NCI-H69 (cell line): ENCODE data around the gene CHRNG.

Experiments used
- DNase-seq: peaks from one replicate; lab custom pipeline; 2025; lab: John Stamatoyannopoulos, UW

CHRNG gene

DNA sequence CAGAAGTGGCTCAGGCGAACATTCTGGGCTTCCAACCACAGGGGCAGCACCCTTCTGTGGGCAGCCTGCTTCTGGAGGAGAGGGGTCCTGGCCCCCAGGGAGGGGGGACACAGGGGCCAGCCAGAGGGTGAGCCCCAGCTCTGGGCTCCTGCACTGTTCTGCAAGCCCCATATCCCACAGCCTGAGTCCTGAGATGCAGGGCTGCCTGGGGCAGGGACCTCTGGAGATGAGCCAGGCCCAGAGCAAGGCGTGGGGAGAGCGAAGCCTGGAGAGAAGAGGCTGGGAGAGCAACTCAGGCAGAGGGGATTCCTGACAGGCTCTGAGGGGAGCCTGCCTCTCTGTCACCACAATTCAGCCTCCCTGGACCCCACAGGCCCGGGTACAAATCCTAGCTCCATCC, 32.8 kb upstream of the CHRNG start:
- no peak for DNase-seq

DNA sequence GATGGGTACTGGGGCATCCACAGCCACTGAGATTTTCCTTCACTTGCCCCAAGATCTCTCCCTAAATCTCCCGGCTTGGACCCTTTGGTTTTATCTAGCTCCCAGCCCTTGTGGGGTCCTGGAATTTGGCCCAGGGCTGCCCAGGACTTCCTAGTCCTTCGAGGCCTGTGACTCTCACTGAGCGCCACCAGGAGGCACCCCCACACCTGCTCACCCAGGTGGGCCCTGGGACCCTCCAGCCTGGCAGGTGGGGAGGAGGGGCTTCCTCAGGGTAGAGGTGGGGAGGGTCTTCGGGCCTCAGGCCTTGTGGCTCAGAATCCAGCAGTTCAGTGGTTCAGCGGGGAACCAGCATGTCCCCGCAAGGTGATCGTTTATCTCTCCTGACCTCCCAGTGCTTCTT, 31.2 kb upstream of the CHRNG start:
- no peak for DNase-seq

DNA sequence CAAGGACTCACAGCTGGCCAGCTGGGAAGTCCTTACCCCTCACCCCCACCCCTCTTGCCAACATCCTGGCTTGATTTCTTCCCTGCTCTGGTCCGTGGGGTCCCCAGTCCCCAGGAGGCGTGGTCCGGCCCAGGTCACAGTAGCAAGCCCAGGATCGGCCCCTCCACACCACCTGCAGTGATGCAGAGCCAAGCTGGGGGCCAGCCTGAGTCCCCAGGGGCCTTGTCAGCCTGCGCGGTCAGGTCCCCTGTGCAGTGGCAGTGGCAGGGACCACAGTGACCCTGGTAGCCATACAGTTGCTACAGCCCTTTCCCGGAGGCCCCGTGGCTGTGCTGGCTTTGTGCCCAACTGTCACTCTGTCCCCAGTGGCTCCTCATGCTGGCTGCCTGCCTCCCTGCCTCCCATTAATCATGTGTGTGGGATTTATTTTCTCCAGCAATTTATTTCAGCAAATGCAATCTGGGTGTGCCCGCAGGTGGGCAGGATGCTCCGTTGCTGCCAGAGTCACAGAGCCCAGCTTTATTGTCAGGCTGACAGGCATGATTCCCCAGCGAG, 28.1 kb upstream of the CHRNG start:
- peak; percentile 70 for DNase-seq

DNA sequence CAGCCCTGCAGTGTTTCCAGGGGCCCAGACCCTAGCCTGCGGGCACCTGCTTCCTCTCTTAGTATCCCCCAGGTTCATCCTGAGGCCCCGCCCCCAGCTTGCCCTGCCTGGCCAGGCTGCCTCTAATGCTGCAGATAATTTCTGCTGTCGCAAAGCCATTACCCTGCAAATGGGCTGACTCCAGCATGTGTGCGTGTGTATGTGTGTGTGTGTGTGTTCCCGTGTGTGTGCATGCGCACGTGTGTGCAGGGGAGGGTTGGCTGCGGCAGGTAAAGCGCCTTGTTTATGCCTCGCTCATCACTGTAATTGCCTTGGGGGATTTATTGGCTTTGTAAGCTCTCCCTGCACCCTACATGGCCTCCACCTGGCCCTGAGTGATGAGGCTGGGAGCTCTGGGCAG, 26.9 kb upstream of the CHRNG start:
- DNase-seq: peak; percentile 75

DNA sequence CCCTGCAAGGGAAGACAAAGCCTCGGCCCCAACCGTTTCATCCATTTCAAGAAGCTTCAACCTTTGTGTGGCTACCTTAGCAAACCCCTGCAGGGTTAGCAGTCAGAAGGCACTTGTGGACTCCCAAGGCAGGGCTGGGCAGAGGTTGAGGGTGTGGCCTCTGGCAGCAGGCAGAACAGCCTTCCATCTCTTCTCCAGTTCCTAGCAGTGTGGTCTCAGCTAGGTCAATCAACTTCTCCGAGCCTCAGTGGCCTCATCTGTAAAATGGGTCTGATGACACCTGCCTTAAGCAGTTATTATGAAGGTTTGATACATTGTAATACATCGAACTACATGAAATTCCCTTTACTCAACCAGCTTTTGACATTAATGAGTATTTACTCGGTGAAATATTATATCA, 26.1 kb upstream of the CHRNG start:
- DNase-seq: peak; percentile 22

DNA sequence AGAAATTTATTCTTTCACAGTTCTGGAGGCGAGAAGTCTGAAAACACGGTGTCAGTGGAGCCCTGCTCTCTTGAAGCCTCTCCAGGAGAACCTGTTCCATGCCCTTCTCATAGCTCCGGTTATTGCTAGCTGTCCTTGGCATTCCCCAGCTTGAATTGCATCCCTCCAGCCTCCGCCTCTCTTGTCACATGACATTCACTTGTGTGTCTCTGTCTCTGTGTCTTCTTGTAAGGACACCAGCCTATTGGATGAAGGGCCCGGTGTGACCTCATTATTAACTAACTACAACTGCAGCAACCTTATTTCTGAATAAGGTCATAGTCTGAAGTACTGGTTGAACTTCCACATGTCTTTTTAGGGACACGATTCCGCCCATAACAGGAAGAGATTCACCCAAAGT, 23.9 kb upstream of the CHRNG start:
- no peak for DNase-seq

DNA sequence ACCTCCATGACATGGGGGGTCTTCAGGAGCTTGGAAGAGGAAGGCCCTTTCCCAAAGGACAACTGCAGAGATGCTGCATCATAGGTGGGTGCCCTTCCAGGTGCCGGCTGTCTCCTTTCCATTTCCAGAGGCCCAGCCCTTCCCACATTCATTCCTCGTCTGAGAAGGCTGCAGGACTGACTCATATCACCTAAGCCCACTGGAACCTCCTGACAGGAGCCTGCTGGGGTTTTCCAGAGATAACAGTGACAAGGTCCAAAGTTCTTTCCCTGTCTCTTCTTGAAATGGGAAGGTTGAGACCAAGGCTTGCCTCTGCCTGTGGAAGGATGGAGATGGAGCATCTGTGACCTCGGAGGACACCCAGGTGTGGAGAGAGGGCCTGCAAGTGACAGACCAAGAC, 22.9 kb upstream of the CHRNG start:
- DNase-seq: no peak

DNA sequence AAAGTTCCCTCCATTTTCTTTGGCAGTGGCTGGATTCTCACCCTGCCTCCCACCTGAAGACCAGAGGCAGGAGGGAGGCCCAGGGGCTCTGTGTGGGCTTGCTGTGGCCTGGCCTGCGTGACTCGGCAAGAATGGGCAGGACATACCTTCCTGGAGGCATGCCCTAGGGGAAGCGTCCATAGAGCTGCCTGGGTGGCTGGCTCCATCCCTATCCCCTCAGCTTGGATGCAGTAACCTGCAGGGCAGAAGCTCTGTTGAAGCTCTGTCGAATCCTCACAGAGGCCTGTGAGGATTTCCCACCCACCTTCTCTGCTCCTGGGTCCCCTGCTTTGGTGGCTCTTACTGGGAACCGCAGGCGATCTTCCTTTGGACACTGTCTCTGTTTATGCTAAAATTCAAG, 20.6 kb upstream of the CHRNG start:
- no peak for DNase-seq

DNA sequence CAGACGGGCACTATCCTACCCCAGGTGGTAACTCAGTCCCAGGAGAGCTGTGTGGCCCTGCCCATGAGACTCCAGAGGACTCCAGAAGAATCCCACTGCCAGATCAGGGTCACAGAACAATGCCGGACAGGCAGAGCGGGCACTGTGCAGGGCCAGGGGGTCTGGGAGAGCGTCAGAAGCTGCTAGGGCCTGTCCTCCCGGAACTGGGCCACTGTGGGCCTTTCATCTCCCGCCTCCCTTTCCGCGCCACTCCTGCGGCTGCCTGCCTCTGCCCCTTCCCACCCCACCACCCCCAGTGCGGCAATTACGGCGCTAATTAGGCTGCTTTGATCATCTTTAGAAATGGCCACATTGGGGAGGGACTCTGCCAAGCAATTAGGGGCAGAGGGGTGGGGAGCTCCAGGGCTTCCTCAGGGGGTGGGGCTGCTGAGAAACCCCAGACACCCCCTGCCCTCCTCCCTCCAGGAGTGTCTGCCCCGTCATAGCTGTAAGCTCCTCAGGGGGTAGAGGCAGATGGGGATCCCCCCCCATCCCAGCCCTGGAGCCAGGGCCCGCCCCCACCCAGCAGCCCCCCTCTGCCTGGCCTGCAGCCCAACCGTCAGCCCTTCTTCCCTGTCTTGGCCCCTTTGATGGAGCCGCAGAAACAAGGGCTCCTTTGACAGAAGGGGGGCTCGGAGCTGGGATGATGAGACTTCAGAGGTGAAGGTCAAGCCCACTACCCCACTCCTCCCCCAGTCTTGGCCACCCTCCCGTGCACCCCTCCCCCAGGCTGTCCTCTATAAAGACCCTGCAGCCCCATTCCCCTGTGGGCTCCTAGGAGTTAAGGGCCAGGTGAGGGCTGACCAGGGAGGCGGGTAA, 19.7 kb upstream of the CHRNG start, which contains the start of gene PRSS56:
Gene PRSS56, plus strand, starts transcription at position 808 of the 858 bp plus-strand sequence. CDS start 211 bp downstream, outside the sequence.
- peak; percentile 85 for DNase-seq

DNA sequence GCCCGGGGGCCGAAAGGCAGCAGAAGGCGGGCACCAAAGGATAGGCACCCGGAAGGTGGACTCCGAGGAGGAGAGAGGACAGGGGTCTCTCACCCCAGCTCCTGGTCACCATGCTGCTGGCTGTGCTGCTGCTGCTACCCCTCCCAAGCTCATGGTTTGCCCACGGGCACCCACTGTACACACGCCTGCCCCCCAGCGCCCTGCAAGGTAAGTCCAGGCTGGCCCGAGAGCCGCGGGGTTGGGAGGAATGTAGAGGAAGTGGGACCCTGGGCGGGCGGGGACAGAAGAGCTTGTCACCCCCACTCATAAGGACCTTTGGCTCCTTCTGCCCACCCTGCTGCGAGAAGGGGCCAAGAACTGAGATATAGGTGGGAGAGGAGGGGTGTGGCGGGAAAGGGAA, 19.0 kb upstream of the CHRNG start:
- no peak for DNase-seq

DNA sequence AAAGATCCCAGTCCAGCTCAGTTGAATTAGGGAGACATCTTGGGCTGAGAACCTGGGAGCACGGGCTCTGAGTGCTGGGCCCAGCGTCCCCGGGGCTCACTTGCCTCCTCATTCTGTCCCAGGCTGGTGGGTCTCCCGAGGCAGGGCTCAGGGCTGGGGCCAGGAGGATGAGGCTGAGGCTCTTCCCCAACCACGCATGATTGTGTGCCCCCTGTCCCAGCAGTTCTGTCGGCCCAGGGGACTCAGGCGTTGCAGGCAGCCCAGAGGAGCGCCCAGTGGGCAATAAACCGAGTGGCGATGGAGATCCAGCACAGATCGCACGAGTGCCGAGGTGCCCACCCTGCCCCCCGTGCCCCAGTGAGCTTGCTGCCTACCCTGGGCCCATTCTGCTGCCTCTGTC, 18.4 kb upstream of the CHRNG start:
- no peak for DNase-seq

DNA sequence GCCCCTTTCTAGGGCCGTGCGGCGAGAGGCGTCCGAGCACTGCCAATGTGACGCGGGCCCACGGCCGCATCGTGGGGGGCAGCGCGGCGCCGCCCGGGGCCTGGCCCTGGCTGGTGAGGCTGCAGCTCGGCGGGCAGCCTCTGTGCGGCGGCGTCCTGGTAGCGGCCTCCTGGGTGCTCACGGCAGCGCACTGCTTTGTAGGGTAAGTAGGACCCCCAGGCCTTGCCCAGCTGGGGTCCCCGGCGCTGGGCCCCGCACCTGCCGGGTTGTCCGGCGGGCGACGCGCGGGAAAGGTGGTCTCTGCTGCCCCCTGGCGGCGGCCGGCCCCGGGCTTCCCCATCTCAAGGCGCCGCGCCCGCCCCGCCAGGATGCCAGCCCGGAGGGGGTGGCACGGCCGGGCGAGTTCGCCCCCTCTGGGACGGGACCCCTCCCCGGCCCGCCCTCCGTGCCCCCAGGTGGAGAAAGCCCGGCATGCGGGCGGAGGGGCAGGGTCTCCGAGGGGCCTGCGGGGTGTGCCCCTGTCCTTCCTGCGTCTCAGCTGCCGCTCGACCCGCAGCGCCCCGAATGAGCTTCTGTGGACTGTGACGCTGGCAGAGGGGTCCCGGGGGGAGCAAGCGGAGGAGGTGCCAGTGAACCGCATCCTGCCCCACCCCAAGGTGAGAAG, 17.4 kb upstream of the CHRNG start:
- peak; percentile 36 for DNase-seq

DNA sequence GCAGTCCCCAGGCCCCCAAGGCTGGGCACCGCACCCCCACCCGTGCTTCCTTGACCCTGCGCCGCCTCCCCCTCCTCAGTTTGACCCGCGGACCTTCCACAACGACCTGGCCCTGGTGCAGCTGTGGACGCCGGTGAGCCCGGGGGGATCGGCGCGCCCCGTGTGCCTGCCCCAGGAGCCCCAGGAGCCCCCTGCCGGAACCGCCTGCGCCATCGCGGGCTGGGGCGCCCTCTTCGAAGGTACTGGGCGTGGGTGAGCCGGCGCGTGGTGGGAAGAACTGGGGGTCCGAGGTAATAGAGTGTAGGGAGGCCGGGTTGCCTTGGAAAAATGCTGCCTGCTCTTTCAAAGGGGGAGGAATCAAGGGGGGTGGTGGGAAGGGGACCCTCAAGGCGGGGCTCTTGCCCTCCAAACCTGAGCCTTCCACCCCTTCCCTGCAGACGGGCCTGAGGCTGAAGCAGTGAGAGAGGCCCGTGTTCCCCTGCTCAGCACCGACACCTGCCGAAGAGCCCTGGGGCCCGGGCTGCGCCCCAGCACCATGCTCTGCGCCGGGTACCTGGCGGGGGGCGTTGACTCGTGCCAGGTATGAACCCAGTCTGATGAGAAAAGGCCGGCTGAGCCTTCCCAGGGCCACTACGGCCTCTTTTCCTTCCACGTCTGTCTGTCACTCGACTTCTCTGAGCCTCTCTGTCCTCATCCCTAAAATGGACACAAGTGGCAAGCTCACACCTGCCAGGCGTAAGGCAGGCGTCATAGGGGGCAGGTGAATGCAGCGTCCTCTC, 16.7 kb upstream of the CHRNG start:
- no peak for DNase-seq

DNA sequence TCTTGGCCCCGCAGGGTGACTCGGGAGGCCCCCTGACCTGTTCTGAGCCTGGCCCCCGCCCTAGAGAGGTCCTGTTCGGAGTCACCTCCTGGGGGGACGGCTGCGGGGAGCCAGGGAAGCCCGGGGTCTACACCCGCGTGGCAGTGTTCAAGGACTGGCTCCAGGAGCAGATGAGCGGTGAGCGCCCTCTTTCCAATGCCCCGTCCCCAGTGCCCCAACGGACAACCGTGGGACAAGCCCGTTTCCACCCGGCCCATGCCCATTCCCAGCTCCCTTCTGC, 16.1 kb upstream of the CHRNG start:
- DNase-seq: no peak

DNA sequence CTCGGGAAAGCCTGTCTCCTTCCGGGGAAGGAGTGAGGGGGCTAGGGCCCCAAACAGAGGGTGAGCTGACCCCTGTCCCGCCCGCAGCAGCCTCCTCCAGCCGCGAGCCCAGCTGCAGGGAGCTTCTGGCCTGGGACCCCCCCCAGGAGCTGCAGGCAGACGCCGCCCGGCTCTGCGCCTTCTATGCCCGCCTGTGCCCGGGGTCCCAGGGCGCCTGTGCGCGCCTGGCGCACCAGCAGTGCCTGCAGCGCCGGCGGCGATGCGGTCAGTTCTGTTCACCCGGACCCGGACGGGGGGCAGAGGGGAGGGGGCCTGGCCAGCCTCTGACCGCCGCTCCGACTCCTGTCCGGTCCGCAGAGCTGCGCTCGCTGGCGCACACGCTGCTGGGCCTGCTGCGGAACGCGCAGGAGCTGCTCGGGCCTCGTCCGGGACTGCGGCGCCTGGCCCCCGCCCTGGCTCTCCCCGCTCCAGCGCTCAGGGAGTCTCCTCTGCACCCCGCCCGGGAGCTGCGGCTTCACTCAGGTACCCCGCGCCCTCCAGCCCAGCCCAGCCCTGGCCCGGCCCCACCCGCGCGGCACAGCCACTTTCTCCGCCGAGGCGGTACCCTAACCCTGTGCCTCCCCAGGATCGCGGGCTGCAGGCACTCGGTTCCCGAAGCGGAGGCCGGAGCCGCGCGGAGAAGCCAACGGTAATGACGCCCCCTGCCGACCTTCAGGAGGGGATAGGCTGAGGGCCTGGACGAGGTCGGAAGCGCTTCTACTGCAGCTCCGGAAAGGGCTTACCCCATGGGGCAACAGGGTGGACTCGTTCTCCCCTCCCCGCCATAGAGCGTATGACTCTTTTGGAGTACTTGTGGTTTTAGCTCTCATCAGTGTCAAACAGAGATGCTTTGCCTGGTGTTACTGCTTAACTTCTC, 15.6 kb upstream of the CHRNG start:
- DNase-seq: peak; percentile 57

DNA sequence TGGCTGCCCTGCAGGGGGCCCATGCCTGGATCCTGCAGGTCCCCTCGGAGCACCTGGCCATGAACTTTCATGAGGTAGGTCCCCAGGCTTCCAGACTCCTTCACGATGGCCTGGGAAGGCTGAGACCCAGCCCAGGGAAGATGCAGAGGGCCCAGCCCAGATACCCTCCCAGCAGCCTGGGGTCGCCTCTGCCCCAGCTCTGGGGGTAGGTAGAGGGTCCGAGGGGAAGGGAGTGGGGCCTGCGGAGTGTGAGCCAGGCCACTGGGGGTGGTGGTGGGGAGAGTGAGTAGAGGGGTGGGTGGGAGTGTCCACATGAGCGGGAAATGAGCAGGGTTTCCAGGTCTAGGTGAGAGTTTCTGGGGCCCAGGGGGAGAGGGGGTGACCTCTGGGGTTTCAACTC, 14.7 kb upstream of the CHRNG start:
- DNase-seq: no peak

DNA sequence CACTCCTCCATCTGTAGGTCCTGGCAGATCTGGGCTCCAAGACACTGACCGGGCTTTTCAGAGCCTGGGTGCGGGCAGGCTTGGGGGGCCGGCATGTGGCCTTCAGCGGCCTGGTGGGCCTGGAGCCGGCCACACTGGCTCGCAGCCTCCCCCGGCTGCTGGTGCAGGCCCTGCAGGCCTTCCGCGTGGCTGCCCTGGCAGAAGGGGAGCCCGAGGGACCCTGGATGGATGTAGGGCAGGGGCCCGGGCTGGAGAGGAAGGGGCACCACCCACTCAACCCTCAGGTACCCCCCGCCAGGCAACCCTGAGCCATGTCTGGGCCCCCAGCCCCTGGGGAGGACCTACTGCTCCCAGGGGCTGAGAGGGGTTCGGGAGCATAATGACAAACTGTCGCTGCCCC, 14.3 kb upstream of the CHRNG start:
- DNase-seq: no peak

DNA sequence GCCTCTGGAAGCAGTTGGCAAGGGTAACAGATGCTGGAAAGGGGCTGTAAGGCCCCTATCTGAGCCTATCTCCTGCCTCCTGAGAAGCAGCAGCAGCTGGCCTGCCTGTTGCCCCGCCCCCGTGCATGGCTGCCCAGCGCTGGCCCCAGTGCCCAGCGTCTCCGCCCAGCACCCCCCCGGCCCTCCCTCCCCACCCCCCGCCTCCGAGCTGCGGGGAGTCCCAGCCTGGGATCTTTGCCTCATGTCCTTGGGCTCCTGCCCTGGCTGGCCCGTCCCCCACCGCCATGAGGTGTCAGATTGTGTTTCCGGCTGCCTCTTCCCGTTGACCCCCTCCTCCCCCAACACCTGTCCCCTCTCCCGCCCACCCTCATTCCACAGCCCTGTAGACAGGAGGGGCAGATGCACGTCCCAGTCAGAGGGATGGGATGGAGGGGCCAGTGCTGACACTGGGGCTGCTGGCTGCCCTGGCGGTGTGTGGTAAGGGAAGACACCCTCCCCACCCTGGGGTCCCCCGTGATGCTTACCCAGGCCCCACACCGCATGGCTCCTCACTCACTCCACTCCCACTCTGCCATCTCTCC, 13.6 kb upstream of the CHRNG start, which contains the start of gene CHRND:
Gene CHRND, plus strand, starts transcription at position 370 of the 581 bp plus-strand sequence. Its CDS starts 56 bp downstream, at position 426.
- peak; percentile 52 for DNase-seq

DNA sequence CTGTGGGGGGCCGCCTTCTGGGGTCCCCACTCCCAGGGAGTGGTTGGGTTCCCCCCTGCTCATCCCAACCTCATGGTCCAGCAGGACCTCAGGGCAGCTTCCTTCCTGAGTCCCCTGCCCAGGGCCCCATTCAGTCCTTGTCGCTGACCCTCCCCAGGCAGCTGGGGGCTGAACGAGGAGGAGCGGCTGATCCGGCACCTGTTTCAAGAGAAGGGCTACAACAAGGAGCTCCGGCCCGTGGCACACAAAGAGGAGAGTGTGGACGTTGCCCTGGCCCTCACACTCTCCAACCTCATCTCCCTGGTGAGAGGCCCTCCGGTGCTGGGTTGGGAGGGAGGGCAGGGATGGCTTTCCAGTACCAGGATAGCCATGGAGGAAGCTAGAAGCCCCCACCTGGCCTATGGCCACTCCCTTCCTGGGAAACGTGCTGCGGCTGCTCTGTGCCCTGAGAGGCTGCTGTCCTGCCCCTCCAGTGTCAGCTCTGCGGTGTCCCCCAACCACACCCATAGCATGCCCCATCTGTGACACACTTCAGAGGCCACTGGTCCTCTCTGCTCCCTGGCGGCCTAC, 13.0 kb upstream of the CHRNG start:
- no peak for DNase-seq

DNA sequence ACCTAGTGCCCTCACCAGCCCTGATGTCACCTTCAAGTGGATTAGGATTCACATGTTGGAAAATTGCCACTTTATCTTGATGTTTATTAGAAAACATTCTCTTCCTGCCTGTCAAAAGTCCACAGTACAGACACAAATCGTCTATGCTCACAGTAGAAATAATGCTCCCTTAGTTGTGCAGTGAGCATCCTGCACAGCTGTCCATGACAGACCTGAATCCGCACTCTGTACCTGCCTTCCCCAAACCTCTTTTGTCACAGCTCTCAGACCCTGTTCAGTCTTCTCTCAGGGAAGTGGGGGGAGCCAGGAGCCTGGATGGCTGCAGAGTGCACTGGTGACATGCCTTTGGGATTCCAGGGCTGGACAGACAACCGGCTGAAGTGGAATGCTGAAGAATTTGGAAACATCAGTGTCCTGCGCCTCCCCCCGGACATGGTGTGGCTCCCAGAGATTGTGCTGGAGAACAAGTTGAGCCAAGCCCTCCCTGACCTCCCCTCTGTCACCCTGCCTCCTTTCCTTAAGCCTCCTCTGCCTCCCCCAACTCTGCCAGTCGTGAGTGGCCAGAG, 11.5 kb upstream of the CHRNG start:
- DNase-seq: no peak
